Measurements from ENCODE around the gene NEK11. TPM values are rescaled to one million over a fixed set of nuclear protein-coding genes. Genes with fewer than 3 reads are reported as not detected.

NEK11 gene
- total RNA-seq, 1 donor from 2014 or later, result 1.3 TPM

GRCh38 chr3:131162516-131162915, 135.8 kb downstream of the NEK11 start:
- no peak for DNase-seq
- H3K27me3 ChIP-seq (ENCODE audit: low read depth), result no peaks in the 10 kb centered on the region
- TF ChIP-seq, protein P1, sequence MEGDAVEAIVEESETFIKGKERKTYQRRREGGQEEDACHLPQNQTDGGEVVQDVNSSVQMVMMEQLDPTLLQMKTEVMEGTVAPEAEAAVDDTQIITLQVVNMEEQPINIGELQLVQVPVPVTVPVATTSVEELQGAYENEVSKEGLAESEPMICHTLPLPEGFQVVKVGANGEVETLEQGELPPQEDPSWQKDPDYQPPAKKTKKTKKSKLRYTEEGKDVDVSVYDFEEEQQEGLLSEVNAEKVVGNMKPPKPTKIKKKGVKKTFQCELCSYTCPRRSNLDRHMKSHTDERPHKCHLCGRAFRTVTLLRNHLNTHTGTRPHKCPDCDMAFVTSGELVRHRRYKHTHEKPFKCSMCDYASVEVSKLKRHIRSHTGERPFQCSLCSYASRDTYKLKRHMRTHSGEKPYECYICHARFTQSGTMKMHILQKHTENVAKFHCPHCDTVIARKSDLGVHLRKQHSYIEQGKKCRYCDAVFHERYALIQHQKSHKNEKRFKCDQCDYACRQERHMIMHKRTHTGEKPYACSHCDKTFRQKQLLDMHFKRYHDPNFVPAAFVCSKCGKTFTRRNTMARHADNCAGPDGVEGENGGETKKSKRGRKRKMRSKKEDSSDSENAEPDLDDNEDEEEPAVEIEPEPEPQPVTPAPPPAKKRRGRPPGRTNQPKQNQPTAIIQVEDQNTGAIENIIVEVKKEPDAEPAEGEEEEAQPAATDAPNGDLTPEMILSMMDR (IDR thresholded peaks at IDR 0.05; ENCODE audit: borderline replicate concordance), result no peak
- H3K4me3 ChIP-seq, result no peak overlapping the region
- no peaks in the 10 kb centered on the region for H3K9me3 ChIP-seq (replicated peaks)
- no peaks in the 10 kb centered on the region for H3K4me1 ChIP-seq
- H3K27ac ChIP-seq (replicated peaks), result no peak overlapping the region
- intact Hi-C loops (cut with micrococcal nuclease), result no loop called here
- H3K36me3 ChIP-seq, result no peaks in the 10 kb centered on the region

- H3K4me3 ChIP-seq, result no peak overlapping the region
- TF ChIP-seq, protein P1 (IDR thresholded peaks at IDR 0.05; ENCODE audit: borderline replicate concordance), result no peak
- intact Hi-C loops (cut with micrococcal nuclease), result no loop called here
- no peaks in the 10 kb centered on the region for H3K27me3 ChIP-seq (ENCODE audit: low read depth)
- H3K36me3 ChIP-seq, result no peaks in the 10 kb centered on the region
- no peak for DNase-seq
- no peaks in the 10 kb centered on the region for H3K9me3 ChIP-seq (replicated peaks)
- H3K27ac ChIP-seq (replicated peaks), result no peak overlapping the region
- no peaks in the 10 kb centered on the region for H3K4me1 ChIP-seq
These were observed 141.2 kb downstream of the NEK11 start for GRCh38 chr3:131167867-131168266.

GRCh38 chr3:131169331-131169730, 142.7 kb downstream of the NEK11 start:
- no peaks in the 10 kb centered on the region for H3K4me1 ChIP-seq
- intact Hi-C loops (cut with micrococcal nuclease), result no loop called here
- no peak overlapping the region for H3K4me3 ChIP-seq
- H3K36me3 ChIP-seq, result no peaks in the 10 kb centered on the region
- no peaks in the 10 kb centered on the region for H3K27me3 ChIP-seq (ENCODE audit: low read depth)
- DNase-seq, result no peak
- no peaks in the 10 kb centered on the region for H3K9me3 ChIP-seq (replicated peaks)
- TF ChIP-seq, protein P1 (IDR thresholded peaks at IDR 0.05; ENCODE audit: borderline replicate concordance), result no peak
- no peak overlapping the region for H3K27ac ChIP-seq (replicated peaks)

DNA sequence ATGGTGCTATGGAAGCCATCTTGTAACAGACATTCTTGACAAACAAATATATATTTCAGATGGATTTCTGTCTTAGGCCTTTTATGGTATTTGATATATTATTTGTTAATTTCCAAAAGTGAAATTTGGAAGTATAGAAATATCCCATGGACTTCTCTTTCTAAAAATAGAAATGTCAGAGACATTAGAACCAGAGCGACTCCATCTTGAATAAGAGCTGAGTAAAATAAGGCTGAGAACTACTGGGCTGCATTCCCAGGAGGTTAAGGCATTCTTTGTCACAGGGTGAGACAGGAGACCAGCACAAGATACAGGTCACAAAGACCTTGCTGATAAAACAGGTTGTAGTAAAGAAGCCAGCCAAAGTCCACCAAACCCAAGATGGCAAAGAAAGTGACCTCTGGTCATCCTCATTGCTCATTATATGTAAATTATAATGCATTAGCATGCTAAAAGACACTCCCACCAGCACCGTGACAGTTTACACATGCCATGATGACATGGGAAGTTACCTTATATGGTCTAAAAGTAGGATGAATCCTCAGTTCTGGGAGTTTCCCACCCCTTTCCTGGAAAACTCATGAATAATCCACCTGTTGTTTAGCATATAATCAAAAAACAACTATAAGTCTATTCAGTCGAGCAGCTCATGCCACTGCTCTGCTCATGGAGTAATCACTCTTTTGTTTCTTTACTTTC, 146.0 kb downstream of the NEK11 start:
- Histone ChIP-seq H3K36me3 (no peaks in the 10 kb centered on the region), H3K27ac (replicated peaks) (no peak overlapping the region), H3K4me1 (no peaks in the 10 kb centered on the region), H3K9me3 (replicated peaks) (no peaks in the 10 kb centered on the region), H3K27me3 (ENCODE audit: low read depth) (no peaks in the 10 kb centered on the region), H3K4me3 (no peak overlapping the region)
- intact Hi-C loops (cut with micrococcal nuclease), result no loop called here
- TF ChIP-seq, protein P1 (IDR thresholded peaks at IDR 0.05; ENCODE audit: borderline replicate concordance), result no peak
- DNase-seq, result no peak

- no peak for DNase-seq
- intact Hi-C loops (cut with micrococcal nuclease), result no loop called here
- Histone ChIP-seq H3K4me1 (no peaks in the 10 kb centered on the region), H3K36me3 (no peaks in the 10 kb centered on the region), H3K27ac (replicated peaks) (no peak overlapping the region), H3K4me3 (no peak overlapping the region), H3K27me3 (ENCODE audit: low read depth) (no peaks in the 10 kb centered on the region), H3K9me3 (replicated peaks) (peaks cover 8% of the 10 kb centered on the region)
- TF ChIP-seq, protein P1 (IDR thresholded peaks at IDR 0.05; ENCODE audit: borderline replicate concordance), result no peak
These were observed 148.1 kb downstream of the NEK11 start for GRCh38 chr3:131174752-131175151.

All from left ventricle myocardium inferior (tissue), 1 donor.